Mammary microvascular endothelial cell (primary cell): ENCODE measurements around the gene ZNF683. TPM values are rescaled to one million over a fixed set of nuclear protein-coding genes. Genes with fewer than 3 reads are reported as not detected.

Experiments
- total RNA-seq: library from RNA; depleted of rRNA; stranded (reverse); fragments of >200 nt; gene quantifications from 2 replicates; pipeline ENCODE4 v1.2.3, GENCODE V29; 2015

Gene ZNF683
- not detected in 2 replicates for total RNA-seq

GRCh38 chr1:26372611-26373010, at the start of gene ZNF683:
Gene ZNF683, minus strand, starts transcription at chr1:26372750. Its CDS starts 4,179 bp downstream, at chr1:26368571.

GRCh38 chr1:26410706-26411623, 38.4 kb upstream of the ZNF683 start, which contains the start of gene LIN28A:
Gene LIN28A, plus strand, starts transcription at chr1:26410817. Its CDS starts 75 bp downstream, at chr1:26410892.

GRCh38 chr1:26353976-26354820, 18.4 kb downstream of the ZNF683 start, which contains the start of gene CRYBG2:
Gene CRYBG2, minus strand, starts transcription at chr1:26354130. Its CDS starts 7,473 bp downstream, at chr1:26346657.

GRCh38 chr1:26317612-26318337, 54.8 kb downstream of the ZNF683 start, which contains the start of gene CD52:
Gene CD52, plus strand, starts transcription at chr1:26317958. Its CDS starts 60 bp downstream, at chr1:26318018.

Other genes starting within 250 kb of the ZNF683 start
- 3.7 and 4.7 TPM in 2 replicates for gene FAM110D, start 213.7 kb downstream of the ZNF683 start, total RNA-seq
- gene C1orf232, start 203.8 kb downstream of the ZNF683 start, total RNA-seq, result not detected in 2 replicates
- 41.5 and 57.4 TPM in 2 replicates for gene ZNF593, start 202.8 kb downstream of the ZNF683 start, total RNA-seq
- gene ZNF593OS, start 200.9 kb downstream of the ZNF683 start, total RNA-seq, result 0.33 TPM in 1 of 2 replicates, not detected in the other
- gene CNKSR1, start 195.3 kb downstream of the ZNF683 start, total RNA-seq, result not detected in 2 replicates
- not detected in 2 replicates for gene CATSPER4, start 182.1 kb downstream of the ZNF683 start, total RNA-seq
- gene CEP85, start 138.6 kb downstream of the ZNF683 start, total RNA-seq, result 9.5 and 13.4 TPM in 2 replicates
- 232 and 233 TPM in 2 replicates for gene SH3BGRL3, start 92.7 kb downstream of the ZNF683 start, total RNA-seq
- 1.9 TPM in 2 replicates for gene UBXN11, start 66.1 kb downstream of the ZNF683 start, total RNA-seq
- not detected in 2 replicates for gene CD52, start 54.8 kb downstream of the ZNF683 start, total RNA-seq
- gene CRYBG2, start 18.6 kb downstream of the ZNF683 start, total RNA-seq, result not detected in 2 replicates
- not detected in 2 replicates for gene LIN28A, start 38.1 kb upstream of the ZNF683 start, total RNA-seq
- 53.6 and 59.0 TPM in 2 replicates for gene DHDDS, start 59.6 kb upstream of the ZNF683 start, total RNA-seq
- 462 and 532 TPM in 2 replicates for gene HMGN2, start 99.7 kb upstream of the ZNF683 start, total RNA-seq
- gene RPS6KA1, start 157.0 kb upstream of the ZNF683 start, total RNA-seq, result 19.1 and 21.0 TPM in 2 replicates